ENCODE data around the gene C1QTNF6.

DNA sequence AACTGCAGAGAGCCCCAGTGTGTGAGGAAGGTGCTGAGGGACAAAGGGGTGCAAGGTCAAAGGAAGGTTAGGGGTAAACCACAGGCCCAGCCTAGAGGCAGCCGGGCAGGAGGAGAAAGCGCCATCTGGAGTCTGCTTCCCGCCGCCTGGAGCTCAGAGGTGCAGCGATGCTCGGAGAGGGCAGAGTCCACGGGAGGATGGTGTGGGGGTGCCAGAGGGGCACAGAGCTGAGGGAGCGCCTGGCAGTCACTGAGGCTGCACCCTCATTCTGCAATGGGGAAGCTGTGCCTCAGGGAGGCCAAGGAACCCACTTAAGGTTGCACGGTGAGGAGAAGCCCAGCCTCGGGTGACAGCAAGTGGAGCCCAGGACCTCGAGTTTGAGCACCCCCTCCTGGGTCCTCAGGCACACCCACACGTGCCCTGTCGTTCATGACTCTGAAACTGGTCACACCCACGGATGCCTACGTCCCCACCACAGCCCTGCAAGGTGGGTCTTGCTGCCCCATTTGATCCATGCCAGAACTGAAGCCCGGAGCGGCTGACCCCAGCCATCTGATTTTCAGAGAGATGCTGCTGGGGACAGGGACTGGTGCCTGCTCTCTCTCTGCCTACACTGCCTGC, 39.9 kb downstream of the C1QTNF6 start:
- TF ChIP-seq CTCF (IDR thresholded peaks at IDR 0.05 in 2 of 3, conservative IDR thresholded peaks at IDR 0.05 in 1 of 3; ENCODE audit: borderline replicate concordance in 1 of 3, insufficient read depth in 1 of 3, low read depth in 2 of 3, low read length in 2 of 3) (no peak; a peak in 1 of 6 replicates), ZNF274 (IDR thresholded peaks at IDR 0.05; ENCODE audit: low read depth, low read length) (no peak), SIN3A (IDR thresholded peaks at IDR 0.05; ENCODE audit: low read depth) (no peak), ELF1 (IDR thresholded peaks at IDR 0.05; ENCODE audit: borderline replicate concordance, low read depth) (no peak), SP1 (IDR thresholded peaks at IDR 0.05; ENCODE audit: low read depth) (no peak), POLR2AphosphoS5 (IDR thresholded peaks at IDR 0.05; ENCODE audit: low read depth, low read length) (no peak)

All from HCT116 (cell line).